GM12873 (cell line): ENCODE results near the gene PDE5A.

Source experiments
- TF ChIP-seq, protein P1 (sequence below): IDR thresholded peaks from 2 replicates; pipeline ENCODE4 v1.5.1; 2012; ENCODE audit warnings: low read depth, mild to moderate bottlenecking, moderate library complexity, low read length, control low read depth; ENCODE audit not compliant: insufficient read depth; ENCODE audit errors: missing control alignments

Gene PDE5A

DNA sequence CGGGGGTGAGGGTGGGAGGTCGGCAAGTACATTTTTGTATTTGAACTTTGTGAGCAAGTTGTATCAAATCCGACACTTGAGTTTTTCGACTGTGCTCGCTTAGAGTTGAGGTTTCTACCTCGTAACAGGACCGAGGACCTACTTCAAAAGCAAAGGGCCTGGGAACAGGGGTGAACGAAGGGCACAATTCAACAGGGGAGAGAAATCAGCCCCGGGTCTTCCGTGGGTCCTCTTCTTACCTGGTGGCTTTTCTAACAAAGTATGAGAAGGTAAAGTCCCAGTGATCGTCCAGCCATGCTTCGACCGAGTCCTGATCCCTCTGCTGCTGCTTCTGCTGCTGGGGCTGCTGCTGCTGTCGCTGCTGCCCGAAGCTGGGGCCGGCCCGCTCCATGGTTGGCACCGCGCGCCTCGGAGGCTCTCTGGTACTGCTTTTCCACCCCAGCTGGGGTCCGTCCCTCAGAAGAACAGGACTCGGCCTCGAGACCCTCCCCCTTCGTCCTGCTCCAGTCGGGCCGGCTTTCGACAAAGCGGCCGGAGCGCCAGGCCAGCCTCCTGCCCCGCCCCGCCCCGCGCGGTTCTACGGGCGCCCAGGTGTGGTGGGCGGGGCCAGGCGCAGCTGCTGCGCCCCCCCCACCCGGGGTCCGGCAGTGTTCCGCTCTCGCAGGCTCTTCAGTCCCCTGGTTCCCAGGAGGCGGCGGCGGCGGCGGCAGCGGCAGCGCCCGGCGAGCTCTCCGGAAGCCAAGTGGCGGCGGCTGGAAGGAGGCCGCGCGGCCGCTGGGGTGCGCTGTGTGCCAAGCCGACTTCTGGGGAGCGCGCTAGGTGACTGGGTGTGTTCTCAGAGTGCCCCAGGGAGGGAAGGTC, at the start of gene PDE5A:
TSS of gene PDE5A (minus strand) at position 524 of the 861 bp plus-strand sequence. CDS start at position 391, 133 bp downstream.
- TF ChIP-seq, protein P1, sequence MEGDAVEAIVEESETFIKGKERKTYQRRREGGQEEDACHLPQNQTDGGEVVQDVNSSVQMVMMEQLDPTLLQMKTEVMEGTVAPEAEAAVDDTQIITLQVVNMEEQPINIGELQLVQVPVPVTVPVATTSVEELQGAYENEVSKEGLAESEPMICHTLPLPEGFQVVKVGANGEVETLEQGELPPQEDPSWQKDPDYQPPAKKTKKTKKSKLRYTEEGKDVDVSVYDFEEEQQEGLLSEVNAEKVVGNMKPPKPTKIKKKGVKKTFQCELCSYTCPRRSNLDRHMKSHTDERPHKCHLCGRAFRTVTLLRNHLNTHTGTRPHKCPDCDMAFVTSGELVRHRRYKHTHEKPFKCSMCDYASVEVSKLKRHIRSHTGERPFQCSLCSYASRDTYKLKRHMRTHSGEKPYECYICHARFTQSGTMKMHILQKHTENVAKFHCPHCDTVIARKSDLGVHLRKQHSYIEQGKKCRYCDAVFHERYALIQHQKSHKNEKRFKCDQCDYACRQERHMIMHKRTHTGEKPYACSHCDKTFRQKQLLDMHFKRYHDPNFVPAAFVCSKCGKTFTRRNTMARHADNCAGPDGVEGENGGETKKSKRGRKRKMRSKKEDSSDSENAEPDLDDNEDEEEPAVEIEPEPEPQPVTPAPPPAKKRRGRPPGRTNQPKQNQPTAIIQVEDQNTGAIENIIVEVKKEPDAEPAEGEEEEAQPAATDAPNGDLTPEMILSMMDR = peak; percentile 76

DNA sequence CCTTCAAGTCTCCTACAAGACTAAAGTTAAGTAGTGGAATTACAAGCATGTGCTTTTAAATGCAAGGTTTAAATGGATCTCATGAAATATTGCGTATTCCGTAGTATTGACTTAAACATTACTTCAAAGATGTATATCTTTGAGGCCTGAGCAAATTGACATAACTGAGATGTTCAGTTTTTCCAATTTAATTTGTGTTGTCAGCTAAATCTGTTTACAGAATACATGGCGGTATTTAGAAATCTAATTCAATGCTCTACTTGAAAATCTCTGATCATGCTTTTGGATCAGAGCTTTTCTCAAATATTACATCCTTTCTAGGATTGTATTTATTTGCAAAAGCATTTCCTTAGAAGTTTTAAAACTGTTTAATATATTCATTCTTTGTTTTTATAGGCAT, 47.5 kb upstream of the PDE5A start:
- TF ChIP-seq, protein P1 = no peak

DNA sequence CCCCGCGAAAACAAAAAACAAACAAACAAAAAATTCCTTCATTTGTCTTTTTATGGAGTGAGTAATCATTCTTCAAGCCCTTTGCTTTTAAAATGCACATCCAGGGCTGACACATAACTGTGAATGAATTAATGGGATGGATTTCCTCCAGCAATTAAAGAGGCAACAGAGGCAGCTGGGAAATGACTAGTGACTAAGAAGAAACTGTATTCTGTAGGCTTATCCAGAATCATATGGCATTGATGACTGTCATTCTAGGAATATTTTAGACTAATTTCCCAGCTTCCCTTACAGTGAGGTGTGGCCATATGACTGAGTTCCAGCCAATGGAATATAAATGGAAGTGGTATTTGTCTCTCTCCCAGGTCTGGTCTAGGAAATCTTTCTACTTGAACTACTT, 46.8 kb upstream of the PDE5A start:
- TF ChIP-seq, protein P1 = no peak

DNA sequence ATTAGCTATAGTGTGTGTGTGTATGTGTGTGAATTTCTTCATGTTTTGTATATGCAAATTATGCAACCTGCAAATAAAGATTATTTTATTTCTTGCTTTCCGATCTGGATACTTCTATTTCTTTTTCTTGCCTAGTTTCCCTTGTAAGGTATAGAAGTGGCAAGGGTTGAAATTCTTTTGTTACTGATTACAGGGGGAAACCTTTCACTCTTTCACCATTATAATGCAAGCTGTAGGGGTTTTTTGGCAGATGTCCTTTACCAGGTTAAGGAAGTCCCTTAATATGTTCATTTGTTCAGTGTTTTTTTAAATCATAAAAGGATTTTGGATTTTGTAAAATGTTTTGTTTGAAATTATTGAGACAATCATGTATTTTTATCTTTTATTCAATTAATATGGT, 44.3 kb upstream of the PDE5A start:
- TF ChIP-seq, protein P1 = no peak

DNA sequence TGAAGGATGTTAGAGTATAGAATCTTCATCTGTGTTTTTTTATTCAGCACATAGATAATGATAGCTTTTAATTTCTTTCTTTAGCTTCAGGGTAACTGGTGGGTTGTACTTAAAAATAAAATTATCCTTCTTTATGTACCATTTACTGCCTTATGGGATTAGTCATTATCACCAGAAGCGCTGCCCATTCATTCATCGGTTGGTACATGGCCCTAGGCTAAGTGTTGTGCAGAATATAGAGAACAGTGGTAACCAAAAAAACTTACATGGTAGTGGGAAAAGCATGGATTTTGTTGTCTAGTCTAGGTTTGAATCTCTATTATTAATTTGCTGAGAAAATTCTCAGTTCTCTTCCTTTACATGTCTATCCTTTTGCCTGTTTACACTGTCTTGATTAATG, 43.5 kb upstream of the PDE5A start:
- TF ChIP-seq, protein P1 = no peak

DNA sequence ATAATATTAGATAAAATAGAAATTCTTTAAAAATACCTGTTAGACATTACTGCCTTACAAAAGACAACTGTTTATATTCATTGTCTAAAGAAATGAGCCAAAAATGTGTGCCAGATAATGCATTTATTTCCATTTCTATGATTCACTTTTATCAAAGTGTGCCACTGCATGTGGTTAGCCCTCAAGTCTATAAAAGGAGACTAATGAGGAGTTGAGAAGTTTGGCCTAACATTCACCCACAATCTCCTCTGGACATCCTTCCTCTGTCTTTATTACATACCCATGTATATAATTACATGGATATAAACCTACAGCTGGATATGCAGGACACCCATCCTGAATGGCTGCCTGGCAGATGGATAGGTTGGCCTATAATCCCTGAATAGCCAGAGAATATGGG, 42.6 kb upstream of the PDE5A start:
- TF ChIP-seq, protein P1 = no peak

DNA sequence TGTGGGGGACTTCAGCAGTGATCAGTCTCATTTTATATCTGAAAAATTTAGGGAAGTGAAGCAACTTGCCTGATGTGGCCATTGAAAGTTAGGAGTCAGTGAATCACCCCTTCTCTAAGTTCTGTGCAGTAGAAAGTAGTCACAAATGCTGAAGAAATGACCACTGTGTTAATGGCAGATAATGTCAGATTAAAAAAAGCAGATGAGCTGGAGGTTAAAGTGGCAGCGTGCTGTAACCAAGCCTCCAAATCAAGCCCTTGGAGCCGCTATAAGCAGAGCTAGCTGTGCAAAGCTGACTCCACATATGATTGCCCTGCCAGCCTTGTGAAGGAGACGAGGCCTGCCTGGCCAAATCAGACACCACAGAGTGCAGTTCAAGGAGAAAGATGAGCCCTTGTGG, 39.2 kb upstream of the PDE5A start:
- TF ChIP-seq, protein P1 = no peak
